SIG-M5 treated with dmso at 0.1 percent for 504 hours (cell line): ENCODE measurements around the gene SRGAP1.

Source experiments
- DNase-seq: peaks from one replicate; lab custom pipeline; 2025; ENCODE audit not compliant: unreplicated experiment; lab: John Stamatoyannopoulos, UW

SRGAP1 gene

DNA sequence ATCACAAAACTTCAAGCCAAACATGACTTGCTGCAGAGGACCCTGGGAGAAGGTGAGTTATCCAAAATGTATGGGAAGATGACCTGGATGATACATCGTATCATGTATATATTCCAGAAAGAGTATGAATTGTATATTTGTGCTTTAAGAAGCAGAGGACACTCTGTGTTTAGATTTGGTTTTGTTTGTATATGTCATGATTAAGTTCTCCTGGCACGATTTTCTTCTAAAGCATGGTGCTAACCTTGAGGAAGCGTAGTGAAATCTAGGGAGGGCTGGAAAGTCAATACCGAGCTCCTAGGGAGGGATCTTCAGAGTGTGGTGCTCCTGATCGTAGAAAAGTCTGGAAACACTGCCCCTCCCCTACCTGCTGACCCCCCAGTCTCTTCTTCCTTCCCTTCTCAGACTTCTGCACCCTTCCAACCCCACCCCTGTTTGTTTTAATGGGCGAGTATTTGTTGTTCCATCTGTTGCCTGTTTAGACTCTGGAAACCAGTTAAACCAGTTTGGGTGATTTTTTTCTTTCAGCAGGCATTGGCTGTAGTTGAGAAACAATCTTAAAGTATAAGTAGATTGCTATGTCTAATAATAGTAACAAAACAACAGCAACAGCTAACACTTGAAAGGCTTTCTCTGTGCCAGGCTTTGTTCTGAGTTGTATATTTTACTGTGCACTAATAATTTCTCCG, 236.0 kb downstream of the SRGAP1 start:
- peak; percentile 60 for DNase-seq

DNA sequence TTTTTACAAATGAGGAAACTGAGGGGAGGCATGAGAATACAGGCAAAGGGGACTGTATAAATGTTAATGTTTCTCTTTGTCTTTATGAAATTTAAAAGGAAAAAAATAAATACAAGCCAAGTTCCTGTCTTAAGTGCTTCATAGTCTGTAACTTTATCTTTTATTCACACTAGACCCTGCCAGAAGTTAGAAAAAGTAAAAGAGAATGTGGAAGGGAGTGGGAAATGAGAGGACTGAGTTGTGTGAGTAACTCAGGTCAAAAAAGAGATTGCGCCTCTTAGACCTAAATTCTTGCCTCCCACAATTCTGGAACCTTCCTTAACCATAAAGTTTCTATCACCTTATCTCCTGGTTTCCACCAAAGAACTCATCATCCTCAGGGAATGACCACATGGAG, 236.5 kb downstream of the SRGAP1 start:
- DNase-seq, result no peak

DNA sequence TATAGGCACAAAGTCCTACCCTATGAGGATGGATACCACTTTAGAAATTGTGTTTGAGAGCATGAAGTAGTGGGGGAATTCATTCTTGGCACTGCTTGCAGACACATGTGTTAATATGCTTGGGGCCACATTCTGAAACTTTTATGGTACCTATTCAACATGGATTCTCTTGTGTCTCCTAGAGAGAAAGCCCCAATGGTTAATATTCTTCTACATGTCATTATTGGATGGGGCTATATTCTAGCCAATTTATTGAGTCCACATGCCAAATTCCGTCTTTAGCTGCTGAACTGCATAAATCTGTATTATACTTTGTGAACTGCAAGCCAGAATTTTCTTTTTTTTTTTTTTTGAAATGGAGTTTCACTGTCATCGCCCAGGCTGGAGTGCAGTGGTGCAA, 237.6 kb downstream of the SRGAP1 start:
- no peak for DNase-seq

DNA sequence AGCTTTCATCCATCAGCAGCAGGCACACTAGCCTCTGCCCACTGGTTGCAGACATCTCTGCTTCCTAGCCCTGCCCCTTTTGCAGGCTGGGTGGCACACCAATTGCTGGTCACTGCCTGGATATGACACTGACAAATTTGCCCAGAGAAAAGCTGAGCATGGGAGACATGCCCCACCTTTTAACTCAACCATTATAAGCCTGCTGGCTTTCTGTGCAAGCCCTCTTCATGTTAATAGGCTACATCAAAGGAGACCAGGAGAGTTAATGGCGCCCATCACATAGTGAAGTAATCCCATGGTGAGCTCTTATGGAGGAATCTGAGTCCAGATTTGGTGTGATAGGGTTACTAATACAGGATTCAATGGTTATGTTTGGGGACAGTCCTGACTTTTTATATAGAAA, 238.4 kb downstream of the SRGAP1 start:
- DNase-seq, result no peak

DNA sequence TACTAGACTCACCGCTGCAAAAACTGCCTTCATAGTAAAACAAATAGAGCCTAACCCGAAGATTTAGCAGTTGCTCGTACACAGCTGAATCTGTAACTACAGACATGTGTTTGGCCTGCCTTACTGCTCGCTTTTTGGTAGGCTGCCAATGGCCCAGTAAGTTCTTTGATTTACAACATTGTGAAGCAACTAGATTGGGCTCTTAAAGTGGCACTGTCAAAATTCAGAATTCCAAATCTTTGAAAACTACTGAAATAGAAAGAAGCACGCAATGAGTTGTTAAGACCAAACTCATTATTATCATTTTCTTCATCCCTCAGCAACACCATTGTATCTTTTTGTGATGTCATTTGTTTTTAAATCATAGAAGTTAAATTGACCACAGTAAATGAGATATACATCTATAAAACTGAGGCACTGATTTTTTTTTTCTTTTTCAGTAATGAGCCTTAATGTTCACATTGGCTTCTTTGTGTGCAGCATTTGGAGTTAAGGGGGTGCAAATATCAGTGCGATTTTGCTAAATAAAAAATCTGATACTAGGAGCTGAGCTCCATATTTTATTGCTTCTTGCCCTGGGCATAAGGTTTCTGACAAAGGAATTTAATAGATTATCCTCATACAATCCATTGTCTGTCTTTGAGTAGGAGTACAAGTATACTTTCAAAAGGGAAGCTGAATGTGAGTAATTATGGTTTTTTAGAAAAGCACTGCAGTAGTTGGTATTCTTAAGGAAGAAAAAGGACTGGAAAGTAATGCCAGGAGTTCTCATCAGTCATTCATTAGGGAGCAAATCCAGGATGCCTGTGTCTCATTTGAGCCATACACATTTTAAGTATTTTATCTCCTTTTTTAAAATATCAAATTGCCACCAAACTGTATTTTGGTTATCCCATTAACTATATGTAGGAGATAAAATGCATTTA, 239.0 kb downstream of the SRGAP1 start:
- no peak for DNase-seq

DNA sequence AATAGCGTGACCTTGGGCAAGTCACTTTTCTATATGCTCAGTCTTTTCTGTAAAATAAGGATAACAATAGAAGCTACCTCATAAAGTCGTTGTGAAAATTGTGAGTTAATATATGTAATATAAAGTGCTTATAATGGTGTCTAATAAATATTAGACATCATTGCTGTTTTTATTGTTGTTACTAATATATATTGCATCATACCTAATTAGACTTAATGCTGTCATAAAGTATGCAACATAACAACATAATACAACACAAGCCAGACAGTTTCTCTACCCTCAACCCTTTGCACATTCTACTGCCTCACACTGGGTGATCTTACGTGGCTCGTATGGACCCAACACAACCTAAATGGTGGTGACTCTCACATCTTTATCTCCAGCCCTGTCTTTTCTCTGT, 240.7 kb downstream of the SRGAP1 start:
- DNase-seq, result no peak

DNA sequence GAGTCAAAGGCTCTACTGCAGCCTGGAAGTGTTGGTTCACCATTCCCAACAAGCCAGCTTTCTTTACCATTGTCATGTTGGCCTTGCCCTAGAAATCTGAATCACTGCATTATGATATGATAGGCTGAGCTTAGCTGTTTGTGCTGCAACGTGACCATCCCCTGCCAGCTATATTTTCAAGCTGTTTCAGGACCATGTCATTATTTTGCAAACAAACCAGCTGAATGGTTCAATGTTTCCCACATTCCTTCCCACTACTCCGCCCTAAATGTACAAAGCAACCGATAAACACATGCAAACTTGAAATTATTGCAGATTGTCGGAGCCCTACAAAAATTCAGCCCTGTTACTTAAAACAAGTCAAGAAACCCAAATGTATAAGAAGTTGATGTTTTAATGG, 241.5 kb downstream of the SRGAP1 start:
- no peak for DNase-seq

DNA sequence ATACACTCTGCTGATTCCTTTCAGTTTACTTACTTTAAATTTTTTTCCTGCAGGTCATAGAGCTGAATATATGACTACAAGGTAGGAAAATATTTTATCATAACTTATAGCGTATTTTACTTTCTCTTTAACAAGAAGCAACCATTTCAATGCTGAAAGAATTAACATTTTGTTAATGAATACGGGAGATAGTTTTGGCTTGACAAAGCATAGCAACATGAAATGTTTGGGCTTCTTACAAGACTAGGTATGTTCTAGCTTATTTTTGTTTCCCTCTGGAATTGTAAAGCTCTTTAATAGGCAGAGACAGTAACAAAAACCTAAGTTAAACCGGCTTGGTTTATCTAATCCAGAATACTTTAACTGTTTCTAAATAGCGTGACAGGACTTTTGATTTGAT, 242.4 kb downstream of the SRGAP1 start:
- no peak for DNase-seq

DNA sequence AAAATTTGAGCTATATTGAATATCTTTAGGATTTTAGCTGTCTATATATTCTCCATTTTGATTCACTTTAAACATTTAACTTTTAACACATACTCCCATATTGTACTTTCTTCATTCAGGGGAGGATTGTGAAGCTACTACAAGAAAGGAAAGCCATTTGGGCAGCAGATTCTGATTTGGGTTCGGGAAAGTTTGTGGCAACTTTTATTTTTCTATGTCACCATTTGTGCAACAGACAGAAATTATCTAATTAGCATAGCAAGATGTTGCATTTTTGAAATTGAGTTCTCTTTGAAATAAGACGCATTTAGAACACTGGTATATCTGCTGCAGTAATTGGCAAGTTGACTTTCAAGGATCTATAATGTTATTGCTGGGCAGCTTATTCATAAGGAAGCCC, 243.3 kb downstream of the SRGAP1 start:
- no peak for DNase-seq

DNA sequence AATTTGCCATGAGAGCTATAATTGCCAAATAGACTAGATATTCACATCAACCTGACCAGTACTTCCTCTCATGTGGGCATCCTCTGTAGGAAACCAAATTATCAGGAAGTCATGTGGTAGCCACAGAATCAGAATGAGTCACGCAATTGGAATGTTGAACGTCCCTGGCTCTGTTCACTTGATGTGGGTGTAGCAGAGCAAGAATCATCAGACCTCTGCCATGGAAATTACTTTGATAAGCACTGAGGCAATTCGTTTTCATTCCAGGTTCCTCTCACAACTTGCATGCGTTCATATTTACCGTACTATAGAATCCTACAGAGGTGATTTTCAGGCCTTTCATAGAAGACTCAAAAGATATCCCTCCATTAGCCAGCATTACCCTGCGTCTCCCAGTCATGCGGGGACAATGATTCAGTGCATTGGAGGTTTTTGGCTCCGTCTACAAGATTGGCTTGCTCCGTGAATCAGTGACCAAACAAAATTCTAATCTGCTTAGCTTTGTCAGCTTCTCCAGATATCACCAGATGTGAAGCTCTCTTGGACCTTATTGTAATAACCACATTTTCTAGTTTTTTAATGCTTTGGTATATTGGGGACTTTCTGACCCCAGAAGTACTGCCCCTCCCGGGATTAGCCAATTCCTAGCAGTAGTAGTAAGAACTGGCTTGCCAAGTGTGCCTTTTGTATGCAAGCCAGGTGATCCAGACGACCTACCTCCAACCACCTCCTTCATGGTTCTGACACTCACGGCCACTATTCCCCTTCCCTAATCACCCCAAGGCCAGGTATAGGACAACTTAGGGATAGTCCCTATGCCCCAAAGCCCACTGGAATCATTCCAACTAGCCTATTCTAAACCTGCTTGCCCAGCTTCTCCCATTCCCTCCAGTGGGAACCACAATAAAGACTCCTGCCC, 244.2 kb downstream of the SRGAP1 start:
- DNase-seq, result peak; percentile 69

DNA sequence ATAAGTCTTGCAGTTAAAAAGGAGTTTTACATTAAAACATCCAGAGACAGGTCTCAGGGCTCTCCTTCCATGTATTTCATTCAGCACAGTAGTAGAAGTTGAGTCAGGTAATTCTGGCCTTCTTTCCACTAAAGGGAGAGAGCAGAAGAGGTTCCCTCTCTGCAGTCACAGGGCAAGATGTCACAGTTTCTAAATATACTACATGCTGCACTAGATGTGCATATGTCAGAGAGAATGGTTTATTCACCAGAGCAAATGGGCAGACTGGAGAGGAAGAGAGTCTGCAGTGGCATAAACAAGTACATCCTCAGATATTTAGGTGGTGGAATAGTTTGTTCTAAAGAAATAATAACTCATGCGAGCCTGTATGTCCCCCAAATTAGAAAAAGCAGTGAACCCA, 245.5 kb downstream of the SRGAP1 start:
- no peak for DNase-seq

DNA sequence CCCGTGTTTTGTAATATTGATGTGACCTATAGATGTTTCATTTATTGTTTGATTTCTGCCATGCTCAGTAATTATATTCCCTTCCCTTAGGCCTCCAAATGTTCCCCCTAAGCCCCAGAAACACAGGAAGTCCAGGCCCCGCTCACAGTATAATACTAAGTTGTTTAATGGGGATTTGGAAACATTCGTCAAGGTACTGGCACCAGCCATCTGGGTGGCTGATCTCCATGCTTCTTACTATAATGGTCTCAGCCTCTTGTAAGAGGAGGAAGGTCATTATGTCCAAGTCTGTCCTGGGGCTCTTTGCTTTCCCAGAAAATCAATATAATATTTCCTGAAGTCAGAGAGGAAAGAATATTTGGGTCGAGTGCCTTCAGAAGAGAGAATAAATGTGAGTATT, 246.7 kb downstream of the SRGAP1 start:
- no peak for DNase-seq

DNA sequence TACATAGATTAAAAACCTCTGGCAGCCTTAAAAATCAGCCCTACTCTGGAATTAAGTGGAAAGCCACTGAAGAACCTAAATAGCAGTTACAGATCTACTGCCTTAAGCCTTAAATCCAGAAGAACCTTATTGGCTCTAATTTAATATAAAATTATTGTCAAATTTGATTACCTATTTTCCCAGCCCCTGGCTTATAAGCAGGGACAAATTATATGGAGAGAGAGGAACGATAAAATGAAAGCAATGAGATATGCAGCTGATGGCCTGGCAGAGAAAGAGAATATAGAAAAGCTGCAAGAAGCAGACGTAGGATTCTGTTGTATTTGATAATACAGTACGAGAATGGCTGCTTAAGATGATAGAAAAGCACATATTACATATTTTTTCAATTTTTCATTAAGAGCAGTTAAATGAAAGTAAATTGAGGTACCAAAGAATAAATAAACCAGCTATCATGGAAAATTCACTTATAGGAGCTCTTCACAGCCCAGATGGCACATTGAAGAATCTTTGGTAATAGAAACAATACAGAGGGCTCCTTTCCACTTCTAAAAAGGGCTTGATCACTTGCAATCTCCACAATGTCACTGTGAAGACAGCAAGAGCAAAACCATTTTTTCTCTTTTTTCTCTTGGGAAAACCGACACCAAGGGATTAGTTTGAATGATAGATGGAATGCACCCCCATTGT, 248.2 kb downstream of the SRGAP1 start:
- no peak for DNase-seq

DNA sequence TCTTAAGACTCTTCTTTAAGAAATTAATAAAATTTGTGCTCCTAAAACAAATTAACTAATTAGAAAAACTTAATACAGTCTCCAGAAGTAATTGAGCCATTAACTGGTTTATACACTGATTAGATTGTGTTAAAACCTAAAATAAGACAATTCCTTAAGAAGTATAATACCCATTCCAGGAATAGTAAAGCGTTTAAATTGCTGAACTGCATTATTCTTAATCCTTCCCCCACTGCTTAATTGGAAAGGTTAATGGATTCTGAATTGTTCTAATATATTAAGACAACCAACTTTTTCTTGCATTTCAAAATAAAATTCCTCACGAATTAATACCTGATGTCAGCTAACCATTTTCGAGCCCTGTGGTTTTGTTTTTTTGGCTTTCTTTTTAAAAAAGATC, 249.2 kb downstream of the SRGAP1 start:
- no peak for DNase-seq

DNA sequence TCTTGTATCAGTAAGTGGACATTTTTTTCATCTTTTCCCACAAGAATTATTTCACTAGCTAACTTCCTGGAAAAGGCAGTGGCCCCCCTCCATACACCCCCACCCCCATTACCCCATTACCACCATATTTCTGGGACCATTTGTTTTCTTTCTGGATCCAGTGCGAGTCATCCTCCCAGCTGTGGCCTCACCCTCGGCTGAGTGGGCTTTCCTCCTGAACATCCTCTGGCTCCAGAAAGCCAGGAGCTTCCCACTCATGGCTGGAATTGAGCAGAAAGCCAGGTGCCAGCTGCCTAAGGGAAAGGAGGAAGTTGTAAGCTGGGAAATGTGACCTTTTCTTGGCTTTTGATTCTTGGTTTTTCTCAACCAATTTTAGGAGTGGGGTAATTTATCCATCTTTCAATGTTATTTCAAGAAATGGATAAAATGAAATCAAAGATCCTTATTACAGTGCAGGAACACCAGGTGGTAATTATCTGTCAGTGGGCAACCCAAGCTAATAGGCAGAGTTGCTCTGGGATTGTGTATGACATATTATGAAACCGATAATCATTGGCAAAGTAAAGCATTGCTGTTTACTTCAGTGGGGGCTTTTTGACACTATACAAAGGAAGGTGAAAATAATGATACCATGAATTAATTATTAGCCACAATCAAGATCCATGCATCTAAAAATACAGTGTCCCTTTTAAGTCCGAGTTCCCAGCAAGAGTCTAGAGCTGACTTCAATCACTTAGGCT, 253.0 kb downstream of the SRGAP1 start:
- no peak for DNase-seq

DNA sequence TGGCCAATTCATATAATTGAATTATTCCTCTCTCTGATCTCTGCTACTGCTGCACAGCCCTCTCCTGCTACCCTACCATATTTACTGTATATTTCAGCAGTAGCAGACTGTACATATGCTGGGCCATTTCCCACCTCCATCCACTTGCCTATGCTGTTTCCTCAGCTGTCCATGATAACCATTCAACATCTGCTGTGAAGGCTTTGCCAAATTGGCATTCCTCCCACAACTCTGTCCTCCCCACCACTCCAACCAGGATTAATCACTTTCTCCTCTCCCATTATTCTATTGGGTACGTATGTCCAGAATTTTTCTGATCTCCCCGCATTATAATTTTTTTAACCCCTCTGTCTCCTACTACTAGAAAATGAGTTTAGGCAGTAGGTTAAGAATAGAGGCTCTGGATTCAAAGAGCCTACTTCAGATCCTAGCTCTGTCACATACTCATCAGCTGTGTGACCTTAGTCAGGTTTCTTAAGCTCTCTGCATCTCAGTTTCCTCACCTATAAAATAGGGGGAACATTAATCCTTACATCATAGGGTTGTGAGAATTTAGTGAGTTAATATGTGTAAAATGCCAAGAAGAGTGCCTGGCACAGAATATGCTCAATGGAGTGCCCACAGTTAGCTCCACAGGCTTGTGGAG, 254.3 kb downstream of the SRGAP1 start:
- DNase-seq, result no peak

DNA sequence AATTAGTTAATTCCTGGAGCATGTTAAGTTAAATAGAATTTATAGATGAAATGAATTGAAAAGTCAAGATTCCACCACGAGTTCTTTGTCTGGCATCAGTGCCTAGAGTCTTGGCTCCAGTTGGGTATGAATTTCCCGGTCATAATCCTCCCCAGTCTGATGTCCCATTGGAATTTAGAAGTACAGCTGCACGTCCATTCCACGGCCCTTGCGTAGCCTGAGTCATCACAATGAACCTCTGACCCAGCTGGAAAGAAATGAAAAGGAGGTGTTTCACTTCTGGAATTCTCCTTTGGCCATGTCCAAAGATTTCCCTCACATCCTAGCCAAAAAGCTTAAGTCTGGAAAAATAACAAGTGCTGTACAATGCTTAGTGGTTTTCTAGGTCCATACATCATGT, 254.9 kb downstream of the SRGAP1 start:
- DNase-seq, result no peak

DNA sequence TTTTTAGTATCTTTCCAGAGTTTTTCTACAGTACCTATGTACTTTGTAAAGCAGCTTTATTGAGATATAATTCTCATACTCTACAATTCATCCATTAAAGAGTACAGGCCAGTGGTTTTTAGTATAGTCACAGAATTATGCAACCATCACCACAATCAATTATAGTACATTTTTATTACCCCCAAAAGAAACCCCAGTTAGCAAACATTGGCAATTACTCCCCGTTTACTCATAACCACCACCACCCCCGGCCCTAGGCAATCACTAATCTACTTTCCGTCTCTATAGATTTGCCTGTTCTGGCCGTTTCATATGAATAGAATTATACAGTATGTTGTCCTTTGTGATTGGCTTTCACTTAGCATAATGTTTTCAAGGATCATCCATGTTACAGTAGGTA, 257.8 kb downstream of the SRGAP1 start:
- DNase-seq, result no peak

DNA sequence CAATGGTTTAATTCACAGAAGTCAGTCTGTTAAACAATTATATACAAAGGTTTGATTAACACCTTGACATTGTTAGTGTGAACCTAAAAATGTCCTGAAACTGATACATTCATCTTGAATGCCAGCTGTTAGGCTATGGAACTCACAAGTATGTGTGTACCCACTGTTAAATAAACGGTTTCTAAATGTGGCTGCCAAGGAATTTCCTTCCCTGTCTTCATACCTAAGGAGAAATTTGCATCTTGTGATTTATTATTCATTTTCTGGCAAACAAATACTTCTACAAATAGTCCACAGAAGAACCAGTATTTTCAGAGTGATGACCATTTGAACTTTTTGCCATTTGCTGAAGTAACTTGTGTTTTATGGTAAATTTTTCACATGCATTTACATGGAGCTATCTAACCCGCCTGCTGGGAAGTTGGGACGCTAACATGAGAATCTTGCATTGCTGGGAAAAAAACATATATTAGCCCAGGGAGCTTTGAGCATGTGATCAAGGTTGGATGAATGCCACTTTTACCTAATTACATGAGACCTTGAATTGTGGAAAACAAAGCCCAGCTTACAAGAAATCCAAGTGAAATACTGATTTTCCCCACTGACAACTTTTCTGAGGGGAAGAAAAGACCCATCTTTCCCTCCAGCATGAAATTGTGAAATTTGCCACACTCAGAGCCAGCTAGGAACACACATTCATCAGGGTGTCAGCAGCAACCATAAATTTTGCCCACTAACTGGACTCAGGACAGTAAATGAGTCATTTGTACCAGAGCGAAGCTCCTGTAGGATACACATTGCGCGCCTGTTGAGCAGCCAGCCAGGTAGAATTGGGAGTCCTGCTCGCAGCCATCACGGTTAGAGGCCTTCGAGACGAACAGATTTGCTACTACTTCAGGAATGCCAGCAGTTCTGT, 259.6 kb downstream of the SRGAP1 start:
- DNase-seq, result no peak
